Activated naive CD4-positive, alpha-beta T cell treated with anti-CD3 and anti-CD28 coated beads for 36 hours (primary cell): ENCODE measurements around the gene ULK4. TPM values are rescaled to one million over a fixed set of nuclear protein-coding genes. Genes with fewer than 3 reads are reported as not detected.

Experiments
- CTCF ChIA-PET: fragments of 350-600 bp; sonication (Branson Sonifier 250); formaldehyde crosslinking; loops from one replicate; lab custom pipeline; 2021; ENCODE audit warnings: antibody characterized with exemption; lab: Charles Lee
- DNase-seq: peaks from one replicate; pipeline ENCODE4 v3.0.0-alpha.2; 2020
- H3K27ac Mint-ChIP-seq: one replicate; pipeline ENCODE4 v1.8.0; 2021; ENCODE audit warnings: mild to moderate bottlenecking, mixed read lengths
- H3K27me3 Mint-ChIP-seq: one replicate; pipeline ENCODE4 v1.8.0; 2021; ENCODE audit warnings: low read depth, mixed read lengths
- H3K36me3 Mint-ChIP-seq: one replicate; pipeline ENCODE4 v1.8.0; 2021; ENCODE audit warnings: low read depth, mixed read lengths
- H3K4me1 Mint-ChIP-seq: one replicate; pipeline ENCODE4 v1.8.0; 2021; ENCODE audit warnings: low read depth, mixed read lengths
- H3K4me3 Mint-ChIP-seq: one replicate; pipeline ENCODE4 v1.8.0; 2021; ENCODE audit warnings: mild to moderate bottlenecking, moderate library complexity, mixed read lengths
- H3K9me3 Mint-ChIP-seq: one replicate; pipeline ENCODE4 v1.8.0; 2021; ENCODE audit warnings: mixed read lengths
- intact Hi-C: fragments of 100-400 bp; cut with micrococcal nuclease; formaldehyde crosslinking; loops from one replicate; pipeline ENCODE4 v1.15.1; 2023
- total RNA-seq, 2 experiments: library from RNA; stranded (reverse); gene quantifications; one replicate each; pipeline ENCODE4 v1.2.3, GENCODE V29; 2021

Gene ULK4
- total RNA-seq, 2 experiments from 2014 or later, result 8.5 to 9.1 TPM

DNA sequence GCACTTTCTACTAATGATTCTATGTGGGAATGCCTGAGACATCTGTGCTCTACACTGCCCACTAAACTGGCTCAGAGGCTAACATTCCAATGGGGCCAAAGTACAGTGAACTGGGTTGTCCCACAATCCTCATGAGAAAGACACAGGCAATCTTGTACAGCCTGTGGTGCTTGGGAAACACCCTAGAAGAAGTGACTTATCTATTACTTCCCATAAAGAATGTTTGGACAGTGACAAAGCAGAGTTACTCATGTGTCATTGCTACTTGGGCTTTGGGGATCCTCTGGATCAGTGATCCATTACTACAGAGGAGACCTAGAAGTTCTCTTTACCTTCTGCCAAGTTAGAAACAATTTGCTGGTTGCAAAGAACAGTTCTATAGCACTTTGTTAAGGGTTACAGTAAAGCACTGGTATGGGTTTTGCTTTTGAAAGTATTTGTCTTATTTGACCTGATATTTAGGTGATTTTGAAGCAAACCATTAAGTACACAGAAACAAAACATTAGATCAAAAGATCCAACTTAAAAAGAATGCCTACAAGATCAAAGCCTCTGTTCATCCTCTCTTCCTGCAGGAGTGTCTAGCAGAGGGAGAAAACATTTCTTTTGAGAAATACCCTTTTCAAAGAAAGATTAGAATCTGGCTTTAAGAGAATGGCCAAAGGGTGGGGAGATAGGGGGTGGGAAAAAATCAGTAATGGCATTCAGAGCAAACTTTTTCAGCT, 686.8 kb downstream of the ULK4 start:
- no peak overlapping the region for H3K27ac Mint-ChIP-seq
- H3K9me3 Mint-ChIP-seq, result peaks cover 13% of the 10 kb centered on the region
- intact Hi-C loops, result no loop called here
- H3K27me3 Mint-ChIP-seq, result no peaks in the 10 kb centered on the region
- CTCF ChIA-PET, result no interaction called here
- H3K4me1 Mint-ChIP-seq, result no peaks in the 10 kb centered on the region
- peaks cover 12% of the 10 kb centered on the region for H3K36me3 Mint-ChIP-seq
- no peak overlapping the region for H3K4me3 Mint-ChIP-seq
- no peak for DNase-seq

GRCh38 chr3:41272667-41273066, 689.2 kb downstream of the ULK4 start:
- H3K9me3 Mint-ChIP-seq, result peaks cover 13% of the 10 kb centered on the region
- no peak for DNase-seq
- CTCF ChIA-PET, result no interaction called here
- no peak overlapping the region for H3K27ac Mint-ChIP-seq
- intact Hi-C loops, result no loop called here
- H3K4me1 Mint-ChIP-seq, result no peaks in the 10 kb centered on the region
- H3K27me3 Mint-ChIP-seq, result no peaks in the 10 kb centered on the region
- H3K36me3 Mint-ChIP-seq, result peaks cover 12% of the 10 kb centered on the region
- H3K4me3 Mint-ChIP-seq, result no peak overlapping the region

GRCh38 chr3:41267975-41268640, 693.8 kb downstream of the ULK4 start:
- Mint-ChIP-seq H3K36me3 (peaks cover 4% of the 10 kb centered on the region), H3K9me3 (peaks cover 6% of the 10 kb centered on the region), H3K27ac (no peak overlapping the region), H3K4me1 (no peaks in the 10 kb centered on the region), H3K27me3 (no peaks in the 10 kb centered on the region), H3K4me3 (no peak overlapping the region)
- no peak for DNase-seq
- CTCF ChIA-PET, result no interaction called here
- intact Hi-C loops, result no loop called here

GRCh38 chr3:41265823-41266273, 696.1 kb downstream of the ULK4 start:
- Mint-ChIP-seq H3K4me1 (no peaks in the 10 kb centered on the region), H3K9me3 (no peaks in the 10 kb centered on the region), H3K36me3 (no peaks in the 10 kb centered on the region), H3K27ac (no peak overlapping the region), H3K27me3 (no peaks in the 10 kb centered on the region), H3K4me3 (no peak overlapping the region)
- intact Hi-C loops, result no loop called here
- no peak for DNase-seq
- CTCF ChIA-PET, result no interaction called here

DNA sequence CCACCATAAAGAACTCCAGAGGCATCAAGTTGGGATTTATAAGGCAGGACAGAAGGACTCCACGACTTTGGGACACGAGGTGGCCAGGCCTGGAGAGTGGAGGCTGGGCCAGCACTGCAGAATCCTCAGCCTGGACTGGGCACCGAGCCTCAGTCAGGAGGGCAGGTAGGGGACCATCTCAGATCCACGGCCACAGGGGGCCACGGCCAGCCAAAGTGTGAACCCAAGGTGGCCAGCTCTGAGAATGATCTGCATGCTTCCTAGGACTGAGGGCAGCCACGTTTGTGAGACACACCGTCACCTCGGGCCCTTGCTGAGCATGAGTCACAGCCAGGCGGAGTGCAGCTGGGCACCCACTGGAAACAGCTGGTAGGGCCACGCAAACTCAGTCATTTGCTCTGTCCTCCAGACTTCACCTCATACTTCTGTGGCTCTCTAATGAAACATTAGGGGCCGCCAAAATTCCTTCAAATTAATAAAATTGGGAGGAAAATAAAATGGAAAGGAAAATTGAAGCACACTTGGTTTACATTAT, 696.8 kb downstream of the ULK4 start:
- no peak overlapping the region for H3K27ac Mint-ChIP-seq
- no peaks in the 10 kb centered on the region for H3K4me1 Mint-ChIP-seq
- no peaks in the 10 kb centered on the region for H3K27me3 Mint-ChIP-seq
- CTCF ChIA-PET, result no interaction called here
- no peak for DNase-seq
- H3K9me3 Mint-ChIP-seq, result no peaks in the 10 kb centered on the region
- H3K36me3 Mint-ChIP-seq, result no peaks in the 10 kb centered on the region
- intact Hi-C loops, result no loop called here
- H3K4me3 Mint-ChIP-seq, result no peak overlapping the region

DNA sequence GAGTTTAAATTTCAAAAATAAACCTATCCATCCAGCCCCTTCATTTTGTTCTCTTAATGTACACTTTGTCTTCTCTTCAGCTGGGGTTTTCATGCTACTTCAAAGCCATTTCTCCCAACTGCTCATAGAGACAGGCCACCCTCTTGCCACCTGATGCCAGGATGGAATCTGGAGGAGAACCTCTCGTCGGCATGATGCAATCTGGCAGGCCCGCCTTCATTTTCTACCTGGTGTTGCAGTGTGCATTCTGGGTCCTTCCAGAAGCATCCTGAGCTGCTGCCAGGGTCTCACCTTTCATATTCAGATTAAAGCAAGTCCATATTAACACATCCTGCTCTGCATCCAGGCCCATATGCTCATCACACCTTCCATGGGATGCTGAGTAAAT, 701.8 kb downstream of the ULK4 start:
- CTCF ChIA-PET, result no interaction called here
- intact Hi-C loops, result no loop called here
- Mint-ChIP-seq H3K4me3 (no peak overlapping the region), H3K9me3 (no peaks in the 10 kb centered on the region), H3K27me3 (no peaks in the 10 kb centered on the region), H3K36me3 (no peaks in the 10 kb centered on the region), H3K4me1 (no peaks in the 10 kb centered on the region), H3K27ac (no peak overlapping the region)
- no peak for DNase-seq

DNA sequence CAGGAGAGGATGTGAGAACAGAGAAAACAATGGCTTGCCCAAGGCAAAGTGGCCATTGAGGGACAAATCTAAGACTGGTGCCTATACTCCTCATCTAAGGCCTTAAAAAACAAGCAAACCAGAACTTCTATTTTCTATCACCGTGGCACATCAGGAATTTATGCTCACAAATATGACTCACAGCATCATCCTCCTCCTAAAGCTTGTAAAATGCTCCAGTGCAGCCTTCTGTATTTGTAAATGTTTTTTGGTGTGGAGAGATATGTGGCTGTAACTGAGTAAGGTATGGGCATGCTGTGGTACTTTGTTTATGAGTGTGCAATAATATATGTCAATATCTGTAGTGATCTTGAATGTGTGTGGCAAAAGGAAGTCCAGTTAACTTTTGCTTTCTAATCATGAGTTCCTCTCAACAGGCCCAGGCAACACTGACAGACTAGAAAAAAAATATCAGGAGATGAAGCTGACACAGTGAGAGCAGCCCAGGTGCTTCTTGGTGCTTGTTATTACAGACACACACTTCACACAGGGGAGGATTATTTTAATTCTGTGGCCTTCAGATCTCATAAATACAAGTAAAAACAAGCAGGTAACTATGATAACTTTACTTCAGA, 702.3 kb downstream of the ULK4 start:
- H3K9me3 Mint-ChIP-seq, result no peaks in the 10 kb centered on the region
- no peaks in the 10 kb centered on the region for H3K27me3 Mint-ChIP-seq
- no peak overlapping the region for H3K4me3 Mint-ChIP-seq
- H3K36me3 Mint-ChIP-seq, result no peaks in the 10 kb centered on the region
- H3K27ac Mint-ChIP-seq, result no peak overlapping the region
- CTCF ChIA-PET, result no interaction called here
- no peaks in the 10 kb centered on the region for H3K4me1 Mint-ChIP-seq
- intact Hi-C loops, result no loop called here
- no peak for DNase-seq

- Mint-ChIP-seq H3K4me3 (no peak overlapping the region), H3K27ac (no peak overlapping the region), H3K9me3 (no peaks in the 10 kb centered on the region), H3K27me3 (no peaks in the 10 kb centered on the region), H3K36me3 (no peaks in the 10 kb centered on the region), H3K4me1 (no peaks in the 10 kb centered on the region)
- CTCF ChIA-PET, result no interaction called here
- no peak for DNase-seq
- intact Hi-C loops, result no loop called here
Observed at GRCh38 chr3:41258239-41258800, 703.6 kb downstream of the ULK4 start.

- no peak for DNase-seq
- CTCF ChIA-PET, result no interaction called here
- Mint-ChIP-seq H3K27ac (no peak overlapping the region), H3K36me3 (peaks cover 3% of the 10 kb centered on the region), H3K4me1 (no peaks in the 10 kb centered on the region), H3K27me3 (no peaks in the 10 kb centered on the region), H3K9me3 (peaks cover 2% of the 10 kb centered on the region), H3K4me3 (no peak overlapping the region)
- intact Hi-C loops, result no loop called here
Observed at GRCh38 chr3:41251593-41251992, 710.3 kb downstream of the ULK4 start.

DNA sequence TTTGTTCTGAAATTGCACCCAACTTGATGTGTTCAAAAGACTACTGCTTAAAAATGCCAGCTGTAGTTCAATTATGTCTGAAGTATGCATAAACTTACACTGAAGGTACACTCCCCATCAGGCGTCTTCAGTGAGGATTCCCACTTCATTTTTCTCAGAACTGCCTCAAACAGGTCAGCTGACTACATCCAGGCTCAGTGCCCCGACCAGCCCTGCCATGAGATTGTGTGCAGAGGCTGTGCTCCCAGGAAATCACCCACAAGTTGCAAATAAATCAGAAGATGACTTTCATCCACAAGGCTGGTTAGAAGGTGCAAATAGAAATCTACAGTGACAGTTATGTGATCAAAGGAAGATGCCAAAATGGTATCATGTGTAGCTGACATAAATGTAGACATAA, 711.1 kb downstream of the ULK4 start:
- Mint-ChIP-seq H3K27me3 (no peaks in the 10 kb centered on the region), H3K9me3 (peaks cover 2% of the 10 kb centered on the region), H3K36me3 (peaks cover 3% of the 10 kb centered on the region), H3K27ac (no peak overlapping the region), H3K4me1 (no peaks in the 10 kb centered on the region), H3K4me3 (no peak overlapping the region)
- CTCF ChIA-PET, result no interaction called here
- no peak for DNase-seq
- intact Hi-C loops, result no loop called here

DNA sequence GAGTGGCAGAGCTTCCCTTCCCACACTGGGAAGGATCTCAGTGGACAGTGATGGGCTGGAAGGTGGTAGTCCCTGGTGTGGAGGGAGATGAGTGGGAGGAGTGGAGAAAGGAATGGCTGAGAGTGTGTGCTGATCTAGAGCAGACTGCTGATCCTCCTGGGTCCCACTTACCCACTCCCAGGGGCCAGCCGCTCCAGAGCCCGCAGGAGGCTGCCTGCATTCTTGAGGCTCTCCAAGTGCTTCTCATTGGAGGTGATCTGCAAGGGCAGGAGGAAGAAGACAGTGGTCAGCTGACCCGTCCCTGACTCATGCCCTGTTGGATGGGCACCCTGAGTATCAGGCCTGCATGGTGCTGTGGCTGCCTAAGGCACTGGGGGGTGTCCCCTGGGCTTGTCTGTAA, 712.6 kb downstream of the ULK4 start:
- Mint-ChIP-seq H3K27ac (no peak overlapping the region), H3K4me3 (no peak overlapping the region), H3K36me3 (peaks cover 6% of the 10 kb centered on the region), H3K27me3 (no peaks in the 10 kb centered on the region), H3K9me3 (peaks cover 2% of the 10 kb centered on the region), H3K4me1 (no peaks in the 10 kb centered on the region)
- CTCF ChIA-PET, result no interaction called here
- intact Hi-C loops, result no loop called here
- no peak for DNase-seq

DNA sequence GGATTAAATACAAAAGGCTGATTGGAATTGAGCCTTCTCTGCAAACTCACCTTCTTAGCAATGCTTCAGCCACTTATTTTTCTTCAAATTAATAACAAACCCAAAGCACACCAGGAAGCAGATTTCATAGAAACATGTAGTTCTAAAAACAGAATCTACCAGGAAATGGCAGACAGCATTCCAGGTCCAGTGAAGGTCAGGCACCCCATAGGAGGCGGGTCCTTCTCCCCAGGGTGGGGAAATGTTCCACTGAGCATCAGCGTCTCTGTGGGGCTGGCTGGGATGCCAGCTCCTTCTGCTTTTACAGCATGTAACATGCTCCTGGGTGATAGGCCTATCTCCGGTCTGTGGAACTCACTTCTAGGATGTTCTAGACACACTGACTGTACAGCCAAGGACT, 713.4 kb downstream of the ULK4 start:
- Mint-ChIP-seq H3K27ac (no peak overlapping the region), H3K36me3 (peaks cover 6% of the 10 kb centered on the region), H3K4me1 (no peaks in the 10 kb centered on the region), H3K27me3 (no peaks in the 10 kb centered on the region), H3K9me3 (peaks cover 2% of the 10 kb centered on the region), H3K4me3 (no peak overlapping the region)
- intact Hi-C loops, result no loop called here
- DNase-seq, result no peak
- CTCF ChIA-PET, result no interaction called here
